ENCODE results near the gene VSX1. TPM values are rescaled to one million over a fixed set of nuclear protein-coding genes. Genes with fewer than 3 reads are reported as not detected.

The VSX1 gene
- total RNA-seq, 1 experiment from 2014 or later, result not detected

GRCh38 chr20:25050501-25051350 lies 31.2 kb downstream of the VSX1 start:
- Mint-ChIP-seq H3K36me3 (ENCODE audit: insufficient read depth, unreplicated experiment) (no peaks in the 10 kb centered on the region), H3K4me1 (ENCODE audit: insufficient read depth, unreplicated experiment) (peaks cover 11% of the 10 kb centered on the region), H3K4me3 (ENCODE audit: unreplicated experiment) (no peak overlapping the region), H3K9me3 (ENCODE audit: unreplicated experiment) (no peaks in the 10 kb centered on the region), H3K27ac (ENCODE audit: low read depth, unreplicated experiment) (no peak overlapping the region), H3K27me3 (ENCODE audit: insufficient read depth, unreplicated experiment) (peaks cover 56% of the 10 kb centered on the region)
- intact Hi-C loops (cut with micrococcal nuclease), result no loop called here
- no peak for DNase-seq (ENCODE audit: unreplicated experiment)
- BruUV-seq (replicated peaks), result no TSS peak
- ChIA-PET POLR2A (interaction anchor here (0.7 kb wide), 1 partner anchor 10 kb away, joined by 3 read pairs; no protein-coding TSS in a partner anchor), CTCF (interaction anchor here (0.6 to 1.1 kb wide), 2 partner anchors 51 to 128 kb away, joined by 3 to 4 read pairs; no protein-coding TSS in a partner anchor)
- no peak for TF ChIP-seq CTCF (IDR thresholded peaks at IDR 0.05; ENCODE audit: unreplicated experiment)

- BruUV-seq (replicated peaks), result no TSS peak
These were observed 31.9 kb downstream of the VSX1 start for GRCh38 chr20:25050082-25050481.

GRCh38 chr20:25049261-25050060 lies 32.5 kb downstream of the VSX1 start:
- Mint-ChIP-seq H3K27ac (ENCODE audit: low read depth, unreplicated experiment) (no peak overlapping the region), H3K27me3 (ENCODE audit: insufficient read depth, unreplicated experiment) (peaks cover 56% of the 10 kb centered on the region)
- intact Hi-C loops (cut with micrococcal nuclease), result no loop called here

More at GRCh38 chr20:25050082-25050481, 31.9 kb downstream of the VSX1 start:
- Mint-ChIP-seq H3K27me3 (ENCODE audit: insufficient read depth, unreplicated experiment) (peaks cover 56% of the 10 kb centered on the region), H3K9me3 (ENCODE audit: unreplicated experiment) (no peaks in the 10 kb centered on the region), H3K27ac (ENCODE audit: low read depth, unreplicated experiment) (no peak overlapping the region), H3K4me3 (ENCODE audit: unreplicated experiment) (no peak overlapping the region), H3K36me3 (ENCODE audit: insufficient read depth, unreplicated experiment) (no peaks in the 10 kb centered on the region), H3K4me1 (ENCODE audit: insufficient read depth, unreplicated experiment) (peaks cover 10% of the 10 kb centered on the region)
- no peak for TF ChIP-seq CTCF (IDR thresholded peaks at IDR 0.05; ENCODE audit: unreplicated experiment)
- ChIA-PET CTCF (interaction anchor here (0.6 kb wide), 1 partner anchor 129 kb away, joined by 4 read pairs; no protein-coding TSS in a partner anchor), POLR2A (interaction anchor here (0.7 to 1.6 kb wide), 3 partner anchors 9 to 13 kb away, joined by 3 to 6 read pairs (median 3); partner anchors contain the start of gene ACSS1)
- intact Hi-C loops (cut with micrococcal nuclease), result no loop called here
- no peak for DNase-seq (ENCODE audit: unreplicated experiment)

More at GRCh38 chr20:25049261-25050060, 32.5 kb downstream of the VSX1 start:
- H3K9me3 Mint-ChIP-seq (ENCODE audit: unreplicated experiment), result no peaks in the 10 kb centered on the region
- POLR2A ChIA-PET, result interaction anchor here (0.6 to 1.6 kb wide), 4 partner anchors 9 to 358 kb away, joined by 3 to 6 read pairs (median 3); partner anchors contain the start of genes ACSS1 and GINS1
- no peak overlapping the region for H3K4me3 Mint-ChIP-seq (ENCODE audit: unreplicated experiment)
- H3K36me3 Mint-ChIP-seq (ENCODE audit: insufficient read depth, unreplicated experiment), result no peaks in the 10 kb centered on the region
- no peak for TF ChIP-seq CTCF (IDR thresholded peaks at IDR 0.05; ENCODE audit: unreplicated experiment)
- BruUV-seq (replicated peaks), result no TSS peak
- CTCF ChIA-PET, result no interaction called here
- H3K4me1 Mint-ChIP-seq (ENCODE audit: insufficient read depth, unreplicated experiment), result peaks cover 6% of the 10 kb centered on the region
- DNase-seq (ENCODE audit: unreplicated experiment), result no peak
